ENCODE results near the gene PPM1H. TPM values are rescaled to one million over a fixed set of nuclear protein-coding genes. Genes with fewer than 3 reads are reported as not detected.

PPM1H gene
- total and polyA plus RNA-seq, 2 of the 8 experiments (the other 6 are each of a cell fraction or from before 2014, with no cell fraction given): 16.4 to 36.1 TPM

GRCh38 chr12:62903151-62903550 lies 31.8 kb downstream of the PPM1H start (continued):
- no peak for TF ChIP-seq CHD7 (IDR thresholded peaks at IDR 0.05; ENCODE audit: insufficient replicate concordance, low read length)
- TF ChIP-seq SP4 (IDR thresholded peaks at IDR 0.05; ENCODE audit: low read length): no peak
- no peak for TF ChIP-seq SP2 (IDR thresholded peaks at IDR 0.05; ENCODE audit: low read length)
- TF ChIP-seq TCF12 (IDR thresholded peaks at IDR 0.05; ENCODE audit: low read depth, low read length): no peak
- no peak for TF ChIP-seq CTCF (IDR thresholded peaks at IDR 0.05; ENCODE audit: control extremely low read depth in 1 of 3, insufficient read depth in 1 of 3, low read depth in 1 of 3, low read length in 3 of 3)
- TF ChIP-seq RFX5 (IDR thresholded peaks at IDR 0.05; ENCODE audit: borderline replicate concordance, low read depth, low read length): no peak
- no peak for TF ChIP-seq KDM4A (IDR thresholded peaks at IDR 0.05; ENCODE audit: low read depth, low read length, severe bottlenecking)
- TF ChIP-seq SRF (IDR thresholded peaks at IDR 0.05; ENCODE audit: low read depth, low read length): no peak
- no peak for TF ChIP-seq SIRT6 (IDR thresholded peaks at IDR 0.05; ENCODE audit: low read length)
- no peak for TF ChIP-seq RAD21 (IDR thresholded peaks at IDR 0.05 in 1 of 2, conservative IDR thresholded peaks at IDR 0.05 in 1 of 2; ENCODE audit: low read depth in 2 of 2, low read length in 2 of 2)
